Measurements from ENCODE around the gene CPM. TPM values are rescaled to one million over a fixed set of nuclear protein-coding genes. Genes with fewer than 3 reads are reported as not detected.

CPM gene
- total RNA-seq, 1 experiment from 2014 or later, result 0.96 TPM

DNA sequence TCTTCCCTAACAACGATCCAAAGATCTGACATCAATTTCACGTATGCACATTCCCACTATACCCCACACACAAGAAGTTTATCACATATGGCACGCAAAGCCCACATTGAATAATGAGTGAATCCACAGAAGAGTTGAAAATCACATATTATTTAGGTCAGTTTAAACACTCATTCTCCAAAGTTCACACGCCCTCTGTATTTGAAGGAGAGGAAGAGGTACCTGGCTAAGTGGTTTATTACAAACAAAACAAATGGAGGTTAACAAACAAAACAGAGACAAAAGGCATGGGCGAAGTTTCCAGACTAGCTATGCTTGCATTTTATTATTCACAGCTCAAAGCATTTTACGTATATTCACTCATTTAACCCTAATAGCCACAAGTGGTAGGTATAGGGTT lies 41.8 kb downstream of the CPM start:
- ChIA-PET POLR2A (no interaction called here), CTCF (interaction anchor here (0.6 kb wide), 1 partner anchor 19 kb away, joined by 8 read pairs; no protein-coding TSS in a partner anchor)
- Mint-ChIP-seq H3K27me3 (ENCODE audit: low read depth) (no peaks in the 10 kb centered on the region), H3K9me3 (no peaks in the 10 kb centered on the region), H3K36me3 (no peaks in the 10 kb centered on the region), H3K27ac (no peak overlapping the region), H3K4me1 (no peaks in the 10 kb centered on the region), H3K4me3 (no peak overlapping the region)
- ATAC-seq, result no peak
- no peak for DNase-seq (ENCODE audit: low spot score)
- TF ChIP-seq, protein P1, sequence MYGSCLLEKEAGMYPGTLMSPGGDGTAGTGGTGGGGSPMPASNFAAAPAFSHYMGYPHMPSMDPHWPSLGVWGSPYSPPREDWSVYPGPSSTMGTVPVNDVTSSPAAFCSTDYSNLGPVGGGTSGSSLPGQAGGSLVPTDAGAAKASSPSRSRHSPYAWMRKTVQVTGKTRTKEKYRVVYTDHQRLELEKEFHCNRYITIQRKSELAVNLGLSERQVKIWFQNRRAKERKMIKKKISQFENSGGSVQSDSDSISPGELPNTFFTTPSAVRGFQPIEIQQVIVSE (CRISPR knock-in tag; IDR thresholded peaks at IDR 0.05; ENCODE audit: borderline replicate concordance), result no peak
- TF ChIP-seq, protein P2, sequence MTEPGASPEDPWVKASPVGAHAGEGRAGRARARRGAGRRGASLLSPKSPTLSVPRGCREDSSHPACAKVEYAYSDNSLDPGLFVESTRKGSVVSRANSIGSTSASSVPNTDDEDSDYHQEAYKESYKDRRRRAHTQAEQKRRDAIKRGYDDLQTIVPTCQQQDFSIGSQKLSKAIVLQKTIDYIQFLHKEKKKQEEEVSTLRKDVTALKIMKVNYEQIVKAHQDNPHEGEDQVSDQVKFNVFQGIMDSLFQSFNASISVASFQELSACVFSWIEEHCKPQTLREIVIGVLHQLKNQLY (CRISPR knock-in tag; IDR thresholded peaks at IDR 0.05), result no peak
- TF ChIP-seq FOXP4 (CRISPR knock-in tag; IDR thresholded peaks at IDR 0.05) (no peak), ZBTB21 (CRISPR knock-in tag; IDR thresholded peaks at IDR 0.05; ENCODE audit: borderline replicate concordance) (no peak), NFYB (CRISPR knock-in tag; conservative IDR thresholded peaks at IDR 0.05; ENCODE audit: low read depth) (no peak), CREB1 (CRISPR knock-in tag; IDR thresholded peaks at IDR 0.05) (no peak), SMAD4 (CRISPR knock-in tag; IDR thresholded peaks at IDR 0.05) (no peak), CTCF (IDR thresholded peaks at IDR 0.05) (no peak), TCF7 (CRISPR knock-in tag; IDR thresholded peaks at IDR 0.05; ENCODE audit: low read depth) (no peak), FOXK1 (CRISPR knock-in tag; IDR thresholded peaks at IDR 0.05) (no peak), ELF4 (CRISPR knock-in tag; IDR thresholded peaks at IDR 0.05; ENCODE audit: low read depth) (no peak), EMX1 (CRISPR knock-in tag; IDR thresholded peaks at IDR 0.05) (no peak)
- TF ChIP-seq, protein P3, sequence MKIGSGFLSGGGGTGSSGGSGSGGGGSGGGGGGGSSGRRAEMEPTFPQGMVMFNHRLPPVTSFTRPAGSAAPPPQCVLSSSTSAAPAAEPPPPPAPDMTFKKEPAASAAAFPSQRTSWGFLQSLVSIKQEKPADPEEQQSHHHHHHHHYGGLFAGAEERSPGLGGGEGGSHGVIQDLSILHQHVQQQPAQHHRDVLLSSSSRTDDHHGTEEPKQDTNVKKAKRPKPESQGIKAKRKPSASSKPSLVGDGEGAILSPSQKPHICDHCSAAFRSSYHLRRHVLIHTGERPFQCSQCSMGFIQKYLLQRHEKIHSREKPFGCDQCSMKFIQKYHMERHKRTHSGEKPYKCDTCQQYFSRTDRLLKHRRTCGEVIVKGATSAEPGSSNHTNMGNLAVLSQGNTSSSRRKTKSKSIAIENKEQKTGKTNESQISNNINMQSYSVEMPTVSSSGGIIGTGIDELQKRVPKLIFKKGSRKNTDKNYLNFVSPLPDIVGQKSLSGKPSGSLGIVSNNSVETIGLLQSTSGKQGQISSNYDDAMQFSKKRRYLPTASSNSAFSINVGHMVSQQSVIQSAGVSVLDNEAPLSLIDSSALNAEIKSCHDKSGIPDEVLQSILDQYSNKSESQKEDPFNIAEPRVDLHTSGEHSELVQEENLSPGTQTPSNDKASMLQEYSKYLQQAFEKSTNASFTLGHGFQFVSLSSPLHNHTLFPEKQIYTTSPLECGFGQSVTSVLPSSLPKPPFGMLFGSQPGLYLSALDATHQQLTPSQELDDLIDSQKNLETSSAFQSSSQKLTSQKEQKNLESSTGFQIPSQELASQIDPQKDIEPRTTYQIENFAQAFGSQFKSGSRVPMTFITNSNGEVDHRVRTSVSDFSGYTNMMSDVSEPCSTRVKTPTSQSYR (CRISPR knock-in tag; IDR thresholded peaks at IDR 0.05), result no peak

GRCh38 chr12:68890701-68891113 lies 42.3 kb downstream of the CPM start:
- Mint-ChIP-seq H3K36me3 (no peaks in the 10 kb centered on the region), H3K4me1 (no peaks in the 10 kb centered on the region), H3K9me3 (no peaks in the 10 kb centered on the region), H3K4me3 (no peak overlapping the region), H3K27ac (no peak overlapping the region), H3K27me3 (ENCODE audit: low read depth) (no peaks in the 10 kb centered on the region)
- POLR2A ChIA-PET, result no interaction called here
- no peak for DNase-seq (ENCODE audit: low spot score)
- CTCF ChIA-PET, result interaction anchor here (0.6 kb wide), 1 partner anchor 18 kb away, joined by 8 read pairs; no protein-coding TSS in a partner anchor
- no peak for TF ChIP-seq GRHL2 (CRISPR knock-in tag; IDR thresholded peaks at IDR 0.05; ENCODE audit: insufficient replicate concordance, severe bottlenecking)
- no peak for TF ChIP-seq E2F4 (CRISPR knock-in tag; IDR thresholded peaks at IDR 0.05; ENCODE audit: borderline replicate concordance, low read depth)
- TF ChIP-seq, protein P4, sequence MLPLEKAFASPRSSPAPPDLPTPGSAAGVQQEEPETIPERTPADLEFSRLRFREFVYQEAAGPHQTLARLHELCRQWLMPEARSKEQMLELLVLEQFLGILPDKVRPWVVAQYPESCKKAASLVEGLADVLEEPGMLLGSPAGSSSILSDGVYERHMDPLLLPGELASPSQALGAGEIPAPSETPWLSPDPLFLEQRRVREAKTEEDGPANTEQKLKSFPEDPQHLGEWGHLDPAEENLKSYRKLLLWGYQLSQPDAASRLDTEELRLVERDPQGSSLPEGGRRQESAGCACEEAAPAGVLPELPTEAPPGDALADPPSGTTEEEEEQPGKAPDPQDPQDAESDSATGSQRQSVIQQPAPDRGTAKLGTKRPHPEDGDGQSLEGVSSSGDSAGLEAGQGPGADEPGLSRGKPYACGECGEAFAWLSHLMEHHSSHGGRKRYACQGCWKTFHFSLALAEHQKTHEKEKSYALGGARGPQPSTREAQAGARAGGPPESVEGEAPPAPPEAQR (CRISPR knock-in tag; IDR thresholded peaks at IDR 0.05), result no peak
- TF ChIP-seq GTF2I (CRISPR knock-in tag; conservative IDR thresholded peaks at IDR 0.05), result no peak
- TF ChIP-seq MAX (CRISPR knock-in tag; IDR thresholded peaks at IDR 0.05), result no peak
- no peak for TF ChIP-seq CREM (CRISPR knock-in tag; IDR thresholded peaks at IDR 0.05)
- TF ChIP-seq MXD4 (CRISPR knock-in tag; IDR thresholded peaks at IDR 0.05; ENCODE audit: borderline replicate concordance), result no peak
- ATAC-seq, result no peak

Data from WTC11 (cell line).